GM19372 (cell line): ENCODE results near the gene SMIM34.
"Not testable (repeated sequence)": the region's sequence is repeated elsewhere in the genome, so short reads cannot be mapped to it uniquely, and the experiment has no call there.

ENCODE experiments used
- ATAC-seq: cut with Tn5 transposase; IDR thresholded peaks from one replicate; pipeline ENCODE4 v1.9.1; 2021; ENCODE audit warnings: mild to moderate bottlenecking, low read depth, moderate library complexity; ENCODE audit not compliant: unreplicated experiment

The SMIM34 gene, protein sequence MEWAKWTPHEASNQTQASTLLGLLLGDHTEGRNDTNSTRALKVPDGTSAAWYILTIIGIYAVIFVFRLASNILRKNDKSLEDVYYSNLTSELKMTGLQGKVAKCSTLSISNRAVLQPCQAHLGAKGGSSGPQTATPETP

DNA sequence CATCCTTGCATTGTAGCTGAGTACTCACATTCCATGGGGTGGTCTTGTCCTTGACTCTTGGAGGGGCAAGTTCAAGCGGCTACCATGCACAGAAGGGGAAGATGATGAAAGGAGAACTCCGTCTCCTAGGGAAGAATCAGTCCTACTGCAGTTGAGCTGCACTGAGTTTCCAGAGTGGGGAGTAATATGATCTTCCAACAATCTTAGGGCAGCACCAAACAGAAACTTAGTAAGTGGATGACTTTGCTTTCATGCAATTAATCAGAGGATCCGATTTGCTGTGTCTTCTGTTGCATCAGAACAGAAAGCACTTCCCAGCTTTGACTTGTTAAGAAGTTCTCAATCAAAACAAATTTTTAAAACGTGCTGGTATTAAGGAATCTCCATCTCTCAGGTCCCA is at the start of gene SMIM34:
SMIM34 (minus strand) TSS at position 147 of the 400 bp plus-strand sequence; CDS start at position 35, 112 bp downstream.
- not testable (repeated sequence) for ATAC-seq

- ATAC-seq: not testable (repeated sequence)
Measured at GRCh38 chr21:34467333-34467732, 43.6 kb upstream of the SMIM34 start.

GRCh38 chr21:34459426-34459825 is 35.7 kb upstream of the SMIM34 start:
- ATAC-seq: not testable (repeated sequence)

DNA sequence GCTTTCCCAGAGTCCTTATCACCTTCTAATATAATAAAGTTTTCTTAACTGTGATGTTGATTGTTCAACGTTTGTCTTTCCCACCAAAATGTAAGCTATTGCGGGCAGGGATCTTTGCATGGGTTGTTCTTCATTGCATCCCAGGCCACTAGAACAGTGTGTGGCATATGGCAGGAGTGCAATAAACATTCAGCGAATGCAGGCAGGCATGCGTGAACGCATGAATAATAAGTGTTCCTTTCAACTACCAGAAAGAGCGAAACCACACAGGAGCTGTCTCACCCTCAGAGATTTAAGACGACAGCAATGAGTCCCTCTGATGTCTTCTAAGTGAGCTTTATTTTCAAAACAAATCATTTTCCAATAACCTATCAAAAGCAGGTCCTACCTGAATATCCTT is 34.5 kb upstream of the SMIM34 start:
- ATAC-seq: not testable (repeated sequence)

DNA sequence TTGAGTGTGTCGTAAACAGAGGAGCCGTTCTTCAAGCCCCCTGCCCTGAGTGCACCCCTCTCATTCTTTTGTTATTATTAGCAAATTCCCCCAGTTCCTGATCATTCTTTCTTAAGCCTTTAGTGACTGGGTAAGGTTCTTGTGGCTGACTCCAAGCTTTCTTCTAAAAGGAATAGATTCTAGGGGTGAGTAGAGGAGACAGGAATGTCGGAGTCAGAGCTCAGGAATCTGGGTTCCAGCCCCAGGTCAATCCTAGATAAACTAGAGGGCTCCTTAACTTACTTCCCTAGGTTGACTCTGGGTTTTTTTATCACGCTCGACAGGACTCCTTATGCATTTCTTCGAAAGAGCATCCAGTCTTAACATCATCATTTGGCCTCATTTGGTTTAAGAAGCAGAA is 32.4 kb upstream of the SMIM34 start:
- ATAC-seq: not testable (repeated sequence)

GRCh38 chr21:34455628-34456027 is 31.9 kb upstream of the SMIM34 start:
- not testable (repeated sequence) for ATAC-seq

GRCh38 chr21:34447018-34447417 is 23.3 kb upstream of the SMIM34 start:
- not testable (repeated sequence) for ATAC-seq

DNA sequence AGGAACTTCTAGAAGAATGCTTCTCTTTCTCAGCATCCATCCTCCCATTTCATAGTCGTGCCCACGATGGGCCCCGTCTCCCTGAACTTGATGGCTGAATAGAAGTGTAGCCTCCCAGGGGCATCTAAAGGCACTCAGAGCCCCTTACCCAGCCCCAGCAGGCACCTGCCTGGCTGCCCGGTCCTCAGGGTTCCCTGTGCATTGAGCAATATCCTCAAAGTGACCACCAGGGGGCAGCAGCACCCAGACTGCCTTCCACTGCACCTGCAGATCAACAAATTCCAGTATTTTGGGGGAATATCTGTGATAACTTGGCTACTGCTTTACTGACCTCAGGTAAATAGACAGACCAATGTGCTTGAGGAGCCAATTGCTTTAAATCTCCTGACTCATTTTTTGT is 19.7 kb upstream of the SMIM34 start:
- ATAC-seq: not testable (repeated sequence)

DNA sequence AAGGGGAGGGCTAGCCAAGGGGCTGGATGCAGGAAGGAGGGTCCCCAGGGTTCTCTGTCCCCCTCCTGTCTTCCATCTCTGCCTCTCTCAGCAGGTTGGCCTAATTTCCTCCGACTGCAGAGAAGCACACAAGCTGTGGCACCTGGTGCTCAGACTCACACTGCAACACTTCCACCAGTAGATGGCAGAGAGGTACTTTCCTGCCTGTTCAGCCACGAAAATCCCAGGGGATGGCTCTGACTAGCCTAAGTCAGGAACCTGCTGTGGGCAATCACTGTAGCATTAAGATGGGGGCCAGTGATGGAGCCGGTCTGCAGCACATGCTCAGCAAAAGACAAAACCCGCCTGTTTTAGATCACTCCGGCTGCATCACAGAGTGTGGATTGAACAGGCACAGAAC is 6.0 kb upstream of the SMIM34 start:
- not testable (repeated sequence) for ATAC-seq

DNA sequence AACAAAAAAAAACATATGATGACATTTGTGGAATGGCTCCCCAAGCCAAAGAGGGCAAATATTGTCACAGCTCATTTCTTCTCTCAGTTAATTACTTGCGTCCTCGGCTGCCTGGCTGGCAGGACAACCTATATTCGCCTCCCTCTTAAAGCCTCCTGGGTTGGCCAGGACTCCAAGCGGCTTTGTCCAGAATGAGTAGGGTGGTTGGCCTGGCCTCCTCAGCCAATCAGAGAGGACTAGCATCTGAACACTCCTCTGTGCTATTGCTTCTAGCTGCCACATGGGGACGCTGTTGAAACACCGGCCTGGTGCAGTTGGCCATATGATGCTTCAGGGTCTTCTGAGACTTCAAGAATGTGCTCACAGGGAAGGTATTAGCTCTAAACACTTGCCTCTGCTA is 4.7 kb upstream of the SMIM34 start:
- ATAC-seq: not testable (repeated sequence)

- not testable (repeated sequence) for ATAC-seq
Measured at GRCh38 chr21:34427339-34427738, 3.6 kb upstream of the SMIM34 start.

GRCh38 chr21:34417448-34418077 is 6.2 kb downstream of the SMIM34 start:
- not testable (repeated sequence) for ATAC-seq

DNA sequence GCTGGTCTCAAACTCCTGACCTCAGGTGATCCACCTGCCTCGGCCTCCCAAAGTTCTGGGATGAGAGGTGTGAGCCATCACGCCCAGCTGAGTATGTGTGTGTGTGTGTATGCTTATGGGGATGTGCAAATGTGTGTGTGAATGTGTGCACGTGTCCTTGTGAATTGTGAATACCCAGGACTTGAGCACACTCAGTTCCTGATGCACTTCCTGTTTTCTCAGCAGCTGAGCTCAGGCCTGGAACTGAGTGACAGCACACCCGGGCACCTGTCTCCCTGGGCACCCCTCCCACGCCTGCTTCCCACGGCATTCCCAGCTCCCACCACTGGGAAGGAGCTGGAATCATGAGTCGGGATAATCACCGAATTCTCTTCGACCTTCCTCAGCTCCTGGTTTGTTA is 16.5 kb downstream of the SMIM34 start:
- ATAC-seq: not testable (repeated sequence)

GRCh38 chr21:34406676-34407075 is 17.1 kb downstream of the SMIM34 start:
- ATAC-seq: not testable (repeated sequence)

DNA sequence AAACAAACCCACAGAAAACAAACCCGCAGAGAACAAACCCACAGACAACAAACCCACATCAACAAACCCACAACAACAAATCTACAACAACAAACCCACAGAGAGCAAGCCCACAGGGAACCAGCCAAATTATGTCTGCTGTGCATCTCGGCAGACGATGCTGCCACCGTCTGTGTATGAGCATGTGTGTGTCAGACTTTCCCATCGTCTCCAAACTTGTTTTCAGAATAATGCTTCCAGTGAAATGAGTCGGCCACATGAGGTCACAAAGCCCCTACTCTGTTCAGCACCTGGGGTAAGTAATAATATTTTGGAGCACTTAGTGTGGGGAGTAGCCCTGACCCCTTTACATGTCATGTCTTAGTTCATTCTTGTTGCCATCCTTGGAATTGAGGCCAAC is 17.6 kb downstream of the SMIM34 start:
- ATAC-seq: not testable (repeated sequence)

DNA sequence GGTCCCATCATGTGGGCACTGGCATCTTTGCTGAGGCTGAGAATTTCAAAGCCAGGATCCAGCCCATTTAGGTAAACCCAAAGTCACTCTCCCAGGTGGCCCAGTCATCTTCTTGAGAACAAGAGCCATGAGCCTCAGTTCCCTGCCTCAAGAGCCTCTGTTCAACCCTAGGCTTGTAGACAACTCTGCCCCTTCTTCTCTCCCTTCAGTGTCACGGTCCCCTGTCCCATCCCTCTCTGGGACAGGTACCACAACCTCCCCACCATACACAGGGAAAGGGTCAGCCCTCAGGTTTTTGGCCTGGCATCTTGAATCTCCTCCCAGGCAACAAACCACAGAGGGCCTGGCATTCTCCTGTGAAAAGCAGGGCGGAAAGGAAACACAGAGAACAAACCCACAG is 18.1 kb downstream of the SMIM34 start:
- not testable (repeated sequence) for ATAC-seq

- ATAC-seq: not testable (repeated sequence)
Measured at GRCh38 chr21:34404742-34405141, 19.0 kb downstream of the SMIM34 start.

DNA sequence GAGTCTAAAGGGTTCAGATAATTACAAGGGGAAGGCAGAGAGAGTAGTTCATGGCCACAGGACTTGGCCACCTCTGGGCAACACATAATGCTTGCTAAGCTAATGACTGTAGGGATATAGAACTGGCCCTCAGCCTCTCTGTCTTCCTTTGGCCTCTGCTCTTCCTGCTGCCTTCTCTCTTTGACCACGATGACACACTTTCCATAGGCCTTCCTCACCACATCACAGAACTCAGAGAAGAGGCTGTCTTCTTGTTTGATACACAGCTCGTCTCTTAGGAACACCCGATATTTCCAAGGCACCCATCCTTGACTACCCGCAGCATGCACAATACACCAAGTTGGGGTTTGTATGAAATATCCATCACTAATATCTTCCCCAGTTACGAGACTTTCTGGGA is 23.2 kb downstream of the SMIM34 start:
- not testable (repeated sequence) for ATAC-seq

DNA sequence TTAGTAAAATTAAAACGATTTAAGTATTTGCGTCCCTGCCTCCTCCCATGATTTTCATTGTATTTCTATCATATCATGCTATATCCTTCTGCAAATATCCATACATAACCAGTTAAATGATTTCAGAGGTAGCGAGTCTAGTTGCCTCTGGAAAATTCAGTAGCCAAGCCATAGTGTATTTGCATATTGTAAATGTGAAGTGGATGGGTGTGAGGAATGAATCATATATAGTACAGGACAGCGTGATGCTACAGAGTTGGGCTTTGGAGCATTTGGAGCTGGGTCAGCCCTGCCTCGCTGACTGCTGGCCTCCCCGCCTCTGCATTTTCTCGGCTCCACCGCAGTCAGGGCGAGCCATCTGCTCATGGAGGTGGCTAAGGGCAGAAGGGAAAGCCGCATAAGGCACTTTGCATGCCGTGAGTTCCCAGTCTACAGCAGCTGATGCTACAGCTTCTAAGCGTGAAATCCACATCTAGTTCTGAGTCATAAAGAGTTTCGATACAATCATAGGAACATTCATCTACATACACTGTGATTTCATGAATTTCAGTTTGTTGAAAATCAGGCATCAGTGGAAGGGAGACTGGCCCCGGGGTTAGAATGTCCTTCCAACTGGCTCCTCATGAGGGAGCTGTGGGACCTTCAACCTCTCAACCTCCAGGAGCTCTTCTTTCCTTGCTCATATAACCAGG is 39.9 kb downstream of the SMIM34 start:
- ATAC-seq: peak; percentile 96

DNA sequence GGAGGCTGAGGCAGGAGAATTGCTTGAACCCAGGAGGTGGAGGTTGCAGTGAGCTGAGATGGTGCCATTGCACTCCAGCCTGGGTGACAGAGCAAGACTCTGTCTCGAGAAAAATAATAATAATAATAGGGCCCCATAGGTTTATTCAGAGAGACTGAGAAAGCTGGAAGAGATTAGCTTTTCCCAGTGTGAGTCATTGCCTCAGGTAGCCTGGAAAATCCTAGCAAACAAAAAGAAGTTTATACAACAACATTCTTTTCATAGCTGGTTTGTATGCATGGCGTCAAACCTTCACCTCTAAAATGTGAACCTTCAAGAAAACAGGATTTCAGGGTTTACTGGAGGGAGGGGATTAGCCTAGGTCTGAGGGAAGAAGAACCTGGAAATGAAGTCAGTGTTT is 40.6 kb downstream of the SMIM34 start:
- not testable (repeated sequence) for ATAC-seq

DNA sequence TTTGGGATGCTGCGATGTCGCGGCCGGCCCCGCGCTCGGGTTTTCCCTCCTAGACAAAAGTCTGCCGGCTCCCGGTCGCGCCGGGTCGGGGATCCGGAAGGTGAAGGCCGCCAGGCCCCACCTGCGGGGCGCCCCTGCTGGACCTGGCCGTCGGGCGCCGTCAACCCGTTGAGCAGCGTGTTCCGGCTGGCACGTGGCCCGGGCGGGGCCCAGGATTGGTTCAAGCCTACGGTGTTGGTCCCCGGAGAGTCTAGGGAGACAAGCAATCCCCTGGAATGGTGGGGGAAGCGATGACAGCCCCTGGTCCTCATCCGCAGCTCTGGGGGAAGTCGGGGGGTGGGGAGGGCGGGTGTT is 48.2 kb downstream of the SMIM34 start:
- ATAC-seq: peak; percentile 63
